ENCODE data around the gene DDX51. TPM values are rescaled to one million over a fixed set of nuclear protein-coding genes. Genes with fewer than 3 reads are reported as not detected.
A peak's percentile ranks its signal among the peaks of the same experiment; 100 is the strongest.

The DDX51 gene
- total and polyA plus RNA-seq, 2 donors (not counting 1 experiment from before 2014, with no cell fraction given), result 46.3 to 60.8 TPM

GRCh38 chr12:132154941-132155770 is 11.0 kb upstream of the DDX51 start:
- no peak overlapping the region for H3K4me2 ChIP-seq (replicated peaks; ENCODE audit: low read depth, low read length, poor library complexity, severe bottlenecking)
- H3K36me3 ChIP-seq (replicated peaks in 1 of 2; ENCODE audit: control extremely low read depth in 1 of 2, control insufficient read depth in 1 of 2, extremely low read depth in 1 of 2, insufficient read depth in 2 of 2, low read length in 1 of 2), result peaks cover 7 to 38% of the 10 kb centered on the region in 2 experiments
- no peak for TF ChIP-seq EZH2 (IDR thresholded peaks at IDR 0.05; ENCODE audit: borderline replicate concordance, insufficient read depth, low read depth, low read length, poor library complexity, severe bottlenecking)
- TF ChIP-seq CTCF (IDR thresholded peaks at IDR 0.05), result no peak
- ATAC-seq (ENCODE audit: low read depth), result no peak
- ChIA-PET CTCF (interaction anchor here (0.7 to 2.4 kb wide), 3 partner anchors 260 to 483 kb away, joined by 3 to 20 read pairs (median 4); no protein-coding TSS in a partner anchor), POLR2A (no interaction called here)
- H3K4me3 ChIP-seq (ENCODE audit: control extremely low read depth in 1 of 5, extremely low read depth in 1 of 5, insufficient read depth in 1 of 5, low read depth in 2 of 5, low read length in 4 of 5), result no peak overlapping the region
- H3K79me2 ChIP-seq (ENCODE audit: control insufficient read depth, insufficient read depth, low read length), result peaks cover 17% of the 10 kb centered on the region
- no peaks in the 10 kb centered on the region for H3K27me3 Mint-ChIP-seq
- no peak overlapping the region for H2AFZ ChIP-seq (ENCODE audit: insufficient read depth, low read depth, low read length, poor library complexity, severe bottlenecking)
- no peak overlapping the region for H3K27ac ChIP-seq (ENCODE audit: low read length in 2 of 2)
- no peaks in the 10 kb centered on the region for H3K27me3 ChIP-seq (replicated peaks in 1 of 4; ENCODE audit: control extremely low read depth in 1 of 4, control insufficient read depth in 3 of 4, insufficient read depth in 4 of 4, low read length in 3 of 4)
- intact Hi-C loops (cut with micrococcal nuclease), result loop anchor here (1.0 to 2.0 kb wide), 4 partner anchors 34 to 406 kb away; no protein-coding TSS in a partner anchor
- no peaks in the 10 kb centered on the region for H3K9me3 ChIP-seq (ENCODE audit: control extremely low read depth in 1 of 3, control insufficient read depth in 2 of 3, insufficient read depth in 1 of 3, low read length in 2 of 3)
- peaks cover 13% of the 10 kb centered on the region for H4K20me1 ChIP-seq (ENCODE audit: control insufficient read depth, insufficient read depth, low read length, poor library complexity, severe bottlenecking)
- no peak for DNase-seq
- no peaks in the 10 kb centered on the region for H3K9me3 Mint-ChIP-seq (ENCODE audit: insufficient read depth)
- no peak overlapping the region for H3K27ac Mint-ChIP-seq
- H3K4me3 Mint-ChIP-seq, result no peak overlapping the region
- H3K4me1 ChIP-seq (ENCODE audit: control insufficient read depth in 2 of 2, insufficient read depth in 2 of 2, low read length in 2 of 2), result peaks cover 3 to 11% of the 10 kb centered on the region in 2 donors
- 96% methylated on average over 43 of the region's 51 CpGs for WGBS (ENCODE audit: insufficient coverage)
- H3K4me1 Mint-ChIP-seq, result peaks cover 9% of the 10 kb centered on the region
- no peak overlapping the region for H3K9ac ChIP-seq (ENCODE audit: low read length)

- TF ChIP-seq CTCF (IDR thresholded peaks at IDR 0.05) (no peak), EZH2 (IDR thresholded peaks at IDR 0.05; ENCODE audit: borderline replicate concordance, insufficient read depth, low read depth, low read length, poor library complexity, severe bottlenecking) (no peak)
- Mint-ChIP-seq H3K9me3 (ENCODE audit: insufficient read depth) (no peaks in the 10 kb centered on the region), H3K27ac (no peak overlapping the region), H3K27me3 (no peaks in the 10 kb centered on the region), H3K4me1 (peaks cover 9% of the 10 kb centered on the region), H3K4me3 (peak overlapping the region; percentile 54)
- Histone ChIP-seq H3K9me3 (ENCODE audit: control extremely low read depth in 1 of 3, control insufficient read depth in 2 of 3, insufficient read depth in 1 of 3, low read length in 2 of 3) (no peaks in the 10 kb centered on the region), H3K4me3 (ENCODE audit: control extremely low read depth in 1 of 5, extremely low read depth in 1 of 5, insufficient read depth in 1 of 5, low read depth in 2 of 5, low read length in 4 of 5) (peak overlapping the region in 1 of 5 experiments; percentile 37), H4K20me1 (ENCODE audit: control insufficient read depth, insufficient read depth, low read length, poor library complexity, severe bottlenecking) (peaks cover 13% of the 10 kb centered on the region), H3K9ac (ENCODE audit: low read length) (peak overlapping the region; percentile 32), H3K27ac (ENCODE audit: low read length in 2 of 2) (no peak overlapping the region), H2AFZ (ENCODE audit: insufficient read depth, low read depth, low read length, poor library complexity, severe bottlenecking) (peak overlapping the region; percentile 39), H3K79me2 (ENCODE audit: control insufficient read depth, insufficient read depth, low read length) (peaks cover 17% of the 10 kb centered on the region), H3K4me2 (replicated peaks; ENCODE audit: low read depth, low read length, poor library complexity, severe bottlenecking) (peak overlapping the region; percentile 64), H3K4me1 (ENCODE audit: control insufficient read depth in 2 of 2, insufficient read depth in 2 of 2, low read length in 2 of 2) (peaks cover 3 to 11% of the 10 kb centered on the region in 2 donors), H3K27me3 (replicated peaks in 1 of 4; ENCODE audit: control extremely low read depth in 1 of 4, control insufficient read depth in 3 of 4, insufficient read depth in 4 of 4, low read length in 3 of 4) (no peaks in the 10 kb centered on the region), H3K36me3 (replicated peaks in 1 of 2; ENCODE audit: control extremely low read depth in 1 of 2, control insufficient read depth in 1 of 2, extremely low read depth in 1 of 2, insufficient read depth in 2 of 2, low read length in 1 of 2) (peaks cover 7 to 38% of the 10 kb centered on the region in 2 experiments)
- ATAC-seq (ENCODE audit: low read depth), result no peak
- DNase-seq, result no peak
- WGBS (ENCODE audit: insufficient coverage), result 68% methylated on average over 18 of the region's 21 CpGs
- ChIA-PET POLR2A (interaction anchor here (1.0 kb wide), 1 partner anchor 461 kb away, joined by 3 read pairs; no protein-coding TSS in a partner anchor), CTCF (interaction anchor here (0.6 to 2.4 kb wide), 25 partner anchors 9 to 484 kb away, joined by 3 to 55 read pairs (median 5); partner anchors contain the start of gene P2RX2)
- intact Hi-C loops (cut with micrococcal nuclease), result loop anchor here (1.0 to 2.0 kb wide), 4 partner anchors 35 to 407 kb away; no protein-coding TSS in a partner anchor
These were observed 10.2 kb upstream of the DDX51 start for GRCh38 chr12:132154341-132154761.

Measured in B cell (primary cell).